ENCODE data around the gene ADAM23. TPM values are rescaled to one million over a fixed set of nuclear protein-coding genes. Genes with fewer than 3 reads are reported as not detected.

Gene ADAM23
- total RNA-seq, 1 experiment from 2014 or later, result 4.6 TPM

- no peak for DNase-seq (ENCODE audit: low spot score)
Measured at GRCh38 chr2:206565666-206566065, 122.3 kb downstream of the ADAM23 start.

GRCh38 chr2:206569470-206569869 is 126.1 kb downstream of the ADAM23 start:
- no peak for DNase-seq (ENCODE audit: low spot score)

GRCh38 chr2:206570199-206570598 is 126.9 kb downstream of the ADAM23 start:
- no peak for DNase-seq (ENCODE audit: low spot score)

DNA sequence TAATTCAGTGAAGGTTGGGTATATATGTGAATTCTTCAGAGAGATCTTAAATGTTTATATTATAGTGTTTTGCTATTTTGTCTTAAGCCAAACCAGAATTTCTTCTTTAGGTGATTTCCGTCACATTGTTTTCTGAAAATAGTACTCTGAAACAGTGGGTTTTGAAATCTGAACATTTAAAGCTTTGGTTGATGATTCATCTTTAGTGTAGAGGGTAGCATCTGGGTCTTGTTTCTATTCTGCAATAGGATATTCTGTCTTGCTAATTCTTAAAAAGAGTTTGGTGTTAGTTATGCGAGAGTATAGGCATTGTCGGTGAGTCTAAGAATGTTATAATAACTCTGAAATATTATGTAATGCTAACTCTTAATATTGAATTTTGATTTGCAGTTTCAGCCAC is 129.4 kb downstream of the ADAM23 start:
- no peak for DNase-seq (ENCODE audit: low spot score)

DNA sequence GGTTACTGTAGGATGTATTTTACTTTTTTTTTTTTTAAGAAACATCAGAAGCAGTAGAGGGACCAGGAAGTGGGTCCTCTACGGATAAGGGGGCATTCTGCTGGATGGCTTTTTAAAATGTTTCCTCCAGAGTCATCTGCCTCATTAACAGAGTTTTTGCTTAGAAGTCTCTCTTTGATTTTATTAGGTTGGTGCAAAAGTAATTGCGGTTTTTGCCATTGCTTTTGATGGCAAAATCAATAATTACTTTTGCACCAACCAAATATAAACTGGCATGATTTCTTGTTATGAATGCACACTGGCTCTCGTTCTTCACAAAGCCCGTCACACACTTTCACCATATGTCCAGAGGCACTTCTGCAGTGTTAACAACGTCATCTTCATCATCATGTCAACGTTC is 130.5 kb downstream of the ADAM23 start:
- DNase-seq (ENCODE audit: low spot score), result no peak

- peak; percentile 25 for DNase-seq (ENCODE audit: low spot score)
Measured at GRCh38 chr2:206584323-206585116, 141.2 kb downstream of the ADAM23 start.

DNA sequence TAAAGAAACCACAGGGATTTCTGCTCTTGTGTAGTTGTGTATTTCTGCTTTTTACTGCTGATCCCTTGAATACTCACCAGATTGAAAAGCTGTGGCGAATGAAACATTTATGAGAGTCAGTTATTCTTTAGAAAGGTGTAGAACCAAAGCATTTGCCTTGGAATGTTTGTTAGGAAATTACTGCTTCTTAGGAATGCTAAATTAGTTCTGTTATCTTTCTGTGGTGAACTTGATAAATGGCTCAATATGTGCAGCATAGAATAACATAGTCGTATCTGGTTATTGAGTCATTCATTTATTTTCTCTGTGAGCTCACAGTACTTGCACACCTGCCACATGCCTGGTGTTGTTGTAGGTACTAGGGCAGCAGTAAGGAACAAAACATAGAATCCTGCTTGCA is 142.0 kb downstream of the ADAM23 start:
- peak; percentile 81 for DNase-seq (ENCODE audit: low spot score)

DNA sequence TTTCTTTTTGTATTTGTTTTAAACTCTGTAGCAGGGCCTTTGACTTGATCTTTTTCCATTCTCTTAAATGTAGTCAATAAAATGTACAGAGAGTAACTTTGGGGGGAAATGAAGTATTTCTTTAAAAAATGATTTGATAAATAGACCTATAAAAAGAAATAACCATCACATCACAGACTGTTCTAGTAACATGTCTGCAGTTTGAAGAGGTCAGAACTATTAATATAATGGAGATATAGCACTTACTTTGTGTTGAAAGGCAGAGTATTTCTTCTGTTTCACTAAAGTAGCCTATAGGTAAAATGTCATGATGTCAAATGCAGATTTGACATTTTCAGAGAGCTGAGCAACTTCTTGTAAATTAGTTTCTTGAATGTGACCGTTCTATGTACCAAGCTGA is 143.3 kb downstream of the ADAM23 start:
- DNase-seq (ENCODE audit: low spot score), result no peak

GRCh38 chr2:206597717-206598218 is 154.4 kb downstream of the ADAM23 start:
- DNase-seq (ENCODE audit: low spot score), result no peak

DNA sequence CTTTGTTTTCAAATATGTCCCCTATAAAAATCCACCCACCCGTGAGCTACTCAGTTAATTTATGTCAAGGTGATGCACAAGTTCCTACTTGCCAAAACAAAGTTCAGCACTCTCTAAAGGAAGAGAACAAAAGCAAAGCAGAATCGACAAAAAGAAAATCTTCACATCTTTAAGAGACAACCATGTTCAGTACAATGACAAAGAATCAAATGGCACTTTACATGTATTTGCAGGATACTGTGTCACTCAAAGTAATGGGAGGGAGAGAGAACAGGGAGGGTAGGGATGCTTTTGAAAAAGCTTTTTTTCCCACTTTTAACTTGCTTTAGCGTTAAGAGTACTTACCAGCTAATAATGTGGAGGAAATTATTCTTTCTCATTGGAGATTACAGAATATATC is 159.9 kb downstream of the ADAM23 start:
- DNase-seq (ENCODE audit: low spot score), result no peak

DNA sequence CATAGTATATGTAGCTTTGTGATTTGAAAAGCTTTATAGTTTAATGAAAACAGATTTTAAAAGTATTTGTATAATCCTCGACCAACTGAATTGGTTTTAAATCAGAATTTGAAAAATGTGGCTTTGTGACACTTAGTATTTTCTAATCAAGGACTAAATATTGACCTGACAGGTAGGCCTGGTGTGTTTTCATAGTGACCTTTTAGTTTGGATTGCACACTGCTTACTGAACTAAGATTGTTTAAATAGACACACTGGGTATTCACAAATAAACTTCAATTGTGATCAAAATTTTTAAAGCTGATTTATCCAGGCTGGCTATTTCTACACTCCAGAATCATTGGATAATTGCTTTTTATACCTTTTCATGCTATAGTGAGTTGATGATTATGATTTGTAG is 167.1 kb downstream of the ADAM23 start:
- DNase-seq (ENCODE audit: low spot score), result no peak

GRCh38 chr2:206611191-206611590 is 167.9 kb downstream of the ADAM23 start:
- DNase-seq (ENCODE audit: low spot score), result no peak

- no peak for DNase-seq (ENCODE audit: low spot score)
Measured at GRCh38 chr2:206611736-206612135, 168.4 kb downstream of the ADAM23 start.

- DNase-seq (ENCODE audit: low spot score), result peak; percentile 93
Measured at GRCh38 chr2:206614811-206615210, 171.5 kb downstream of the ADAM23 start.

DNA sequence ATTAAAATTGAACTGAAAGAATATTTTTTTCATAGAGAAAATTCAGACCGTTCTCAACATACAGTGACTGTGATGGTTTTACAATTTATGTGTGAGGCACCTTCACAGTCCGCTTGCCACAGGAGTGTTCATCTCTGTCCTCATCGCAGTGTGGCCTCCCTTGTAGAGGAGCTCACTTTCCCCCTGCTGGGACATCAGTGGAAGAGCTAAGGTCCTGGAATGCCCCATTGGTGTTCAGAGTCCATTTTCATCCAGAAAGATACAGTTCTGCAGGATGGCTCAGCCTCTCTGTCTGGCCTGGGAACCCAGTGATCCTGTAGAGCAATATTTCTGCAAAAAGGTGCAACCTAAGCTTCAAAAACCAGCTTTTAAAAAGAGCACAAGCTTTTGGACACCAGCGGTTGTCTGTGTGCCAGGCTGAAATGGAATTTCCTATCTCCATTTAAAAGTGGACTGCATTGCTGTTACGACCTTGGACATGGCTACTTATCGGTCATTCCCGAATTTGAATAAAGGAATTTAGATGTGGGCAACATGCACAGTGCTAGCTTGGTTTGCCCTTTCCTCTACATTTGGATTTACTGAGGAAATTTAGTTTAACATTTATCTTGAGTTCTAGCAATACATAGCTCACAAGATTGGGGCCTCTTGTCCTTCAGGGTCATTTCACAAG is 172.2 kb downstream of the ADAM23 start:
- peak; percentile 12 for DNase-seq (ENCODE audit: low spot score)

- peak; percentile 62 for DNase-seq (ENCODE audit: low spot score)
Measured at GRCh38 chr2:206616151-206616550, 172.8 kb downstream of the ADAM23 start.

DNA sequence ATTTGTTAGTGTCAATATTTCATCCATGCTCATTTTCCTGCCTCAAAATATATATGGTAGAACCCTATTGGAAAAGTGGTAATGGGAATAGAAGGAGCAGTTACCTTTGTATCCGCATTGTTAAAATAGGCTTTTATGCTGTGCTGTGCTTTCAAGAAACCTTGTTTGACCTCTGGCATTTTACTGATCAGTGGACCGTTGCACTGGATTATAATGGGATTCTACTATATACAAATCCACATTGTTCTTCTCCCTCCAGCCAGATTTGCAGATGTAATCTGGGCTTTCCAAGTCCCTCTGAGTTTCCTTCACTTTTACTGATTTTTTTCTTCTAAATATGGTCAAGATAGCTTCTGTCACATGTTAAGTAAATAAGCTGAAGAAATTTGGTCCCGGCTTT is 175.7 kb downstream of the ADAM23 start:
- DNase-seq (ENCODE audit: low spot score), result no peak

GRCh38 chr2:206626108-206626507 is 182.8 kb downstream of the ADAM23 start:
- DNase-seq (ENCODE audit: low spot score), result no peak

DNA sequence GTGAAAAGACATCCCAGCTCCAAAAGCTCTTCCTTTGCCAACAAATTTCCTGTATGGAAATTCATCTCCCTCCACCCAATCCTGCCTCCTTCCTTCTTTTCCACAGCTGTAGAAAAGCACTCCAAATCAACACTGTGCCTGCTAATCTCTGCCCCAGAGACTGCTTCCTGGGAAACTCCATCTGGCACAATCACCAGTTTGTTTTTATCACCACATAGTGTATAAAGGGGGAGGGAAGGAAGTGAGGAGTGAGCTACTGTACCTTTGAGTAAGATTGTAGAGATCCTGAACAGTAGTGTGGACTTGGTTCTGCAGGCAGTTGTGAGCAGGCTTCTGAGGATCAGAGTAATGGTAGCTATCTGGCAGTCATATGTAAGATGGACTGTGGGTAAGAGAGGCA is 184.3 kb downstream of the ADAM23 start:
- DNase-seq (ENCODE audit: low spot score), result no peak

GRCh38 chr2:206631340-206631739 is 188.0 kb downstream of the ADAM23 start:
- no peak for DNase-seq (ENCODE audit: low spot score)

- DNase-seq (ENCODE audit: low spot score), result no peak
Measured at GRCh38 chr2:206635015-206635414, 191.7 kb downstream of the ADAM23 start.

DNA sequence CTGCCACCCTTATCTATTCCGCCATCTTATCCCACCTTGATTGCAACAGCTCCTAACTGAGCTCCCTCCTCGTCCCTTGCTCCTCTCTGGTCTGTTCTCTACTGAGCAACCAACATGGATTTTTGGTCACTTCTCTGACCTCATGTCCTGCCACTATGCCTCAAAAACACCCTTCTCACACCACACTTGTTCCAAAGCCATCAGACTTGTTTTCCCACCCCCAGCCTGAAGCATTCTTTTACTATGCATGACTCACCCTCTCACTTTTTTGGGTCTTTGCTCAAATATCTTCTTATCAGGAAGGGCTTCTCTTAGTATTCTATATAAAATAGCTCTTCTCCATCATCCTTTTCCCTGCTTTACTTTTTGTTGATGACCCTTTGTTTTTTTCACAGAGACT is 196.3 kb downstream of the ADAM23 start:
- DNase-seq (ENCODE audit: low spot score), result no peak

DNA sequence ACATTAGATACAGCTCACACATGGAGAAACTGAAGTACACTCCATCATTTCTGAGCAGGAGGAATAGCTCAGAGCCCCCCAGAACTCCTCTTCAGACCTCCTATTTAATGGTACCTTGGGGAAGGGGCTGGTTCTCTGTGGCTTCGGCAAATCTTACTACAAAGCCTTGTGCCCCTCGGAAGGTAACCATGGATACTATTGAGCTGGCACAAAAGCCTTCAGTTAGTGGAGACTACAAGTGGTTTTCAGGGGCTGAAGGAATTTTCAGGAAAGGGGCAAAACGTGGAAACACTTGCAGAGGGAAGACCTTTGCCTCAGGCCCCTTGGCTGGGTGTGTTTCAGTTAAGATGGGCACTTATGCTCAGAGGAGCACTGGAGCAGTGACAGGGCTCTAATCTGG is 197.9 kb downstream of the ADAM23 start:
- DNase-seq (ENCODE audit: low spot score), result no peak
